Measurements from ENCODE around the gene PDC. TPM values are rescaled to one million over a fixed set of nuclear protein-coding genes. Genes with fewer than 3 reads are reported as not detected.
"Not testable (repeated sequence)": the region's sequence is repeated elsewhere in the genome, so short reads cannot be mapped to it uniquely, and the experiment has no call there.

PDC gene
- total RNA-seq, 2 donors from 2014 or later, result not detected

- Mint-ChIP-seq H3K4me1 (peaks cover 15% of the 10 kb centered on the region), H3K27ac (no peak overlapping the region), H3K9me3 (peaks cover 2% of the 10 kb centered on the region), H3K4me3 (no peak overlapping the region), H3K27me3 (ENCODE audit: insufficient read depth) (peaks cover 9% of the 10 kb centered on the region), H3K36me3 (ENCODE audit: low read depth) (no peaks in the 10 kb centered on the region)
- no peaks in the 10 kb centered on the region for H3K27me3 ChIP-seq (ENCODE audit: control insufficient read depth, insufficient read depth, low read length, poor library complexity, severe bottlenecking)
- no peak for TF ChIP-seq CTCF (conservative IDR thresholded peaks at IDR 0.05)
- peaks cover 12% of the 10 kb centered on the region for H3K4me1 ChIP-seq (ENCODE audit: control insufficient read depth, insufficient read depth, low read length)
- no peak for DNase-seq
- no peak overlapping the region for H3K27ac ChIP-seq (ENCODE audit: low read depth, low read length)
- H3K4me3 ChIP-seq (ENCODE audit: low read length), result no peak overlapping the region
- WGBS, 2 experiments (ENCODE audit: insufficient coverage in 1 of 2, insufficient read length in 1 of 2), result 80 to 97% methylated on average over 1 to 2 of the region's 2 CpGs
- H3K36me3 ChIP-seq (ENCODE audit: control insufficient read depth, insufficient read depth, low read length), result no peaks in the 10 kb centered on the region
- no peaks in the 10 kb centered on the region for H3K9me3 ChIP-seq (ENCODE audit: control insufficient read depth, low read length)
- no peak overlapping the region for H3K9ac ChIP-seq (ENCODE audit: extremely low read depth, low read length, poor library complexity, severe bottlenecking)
Measured at GRCh38 chr1:186465946-186466345, 5.0 kb upstream of the PDC start.

GRCh38 chr1:186465491-186465890 lies 4.6 kb upstream of the PDC start:
- not testable (repeated sequence) for H3K9me3 Mint-ChIP-seq; H3K27ac Mint-ChIP-seq; DNase-seq; H3K9ac ChIP-seq (ENCODE audit: extremely low read depth, low read length, poor library complexity, severe bottlenecking); H3K4me3 ChIP-seq (ENCODE audit: low read length); H3K36me3 ChIP-seq (ENCODE audit: control insufficient read depth, insufficient read depth, low read length); H3K27me3 Mint-ChIP-seq (ENCODE audit: insufficient read depth); H3K36me3 Mint-ChIP-seq (ENCODE audit: low read depth); H3K4me3 Mint-ChIP-seq; H3K27ac ChIP-seq (ENCODE audit: low read depth, low read length); H3K9me3 ChIP-seq (ENCODE audit: control insufficient read depth, low read length); H3K27me3 ChIP-seq (ENCODE audit: control insufficient read depth, insufficient read depth, low read length, poor library complexity, severe bottlenecking)
- peaks cover 12% of the 10 kb centered on the region for H3K4me1 ChIP-seq (ENCODE audit: control insufficient read depth, insufficient read depth, low read length)
- H3K4me1 Mint-ChIP-seq, result peaks cover 15% of the 10 kb centered on the region

- Histone ChIP-seq H3K27me3 (ENCODE audit: control insufficient read depth, insufficient read depth, low read length, poor library complexity, severe bottlenecking) (no peaks in the 10 kb centered on the region), H3K36me3 (ENCODE audit: control insufficient read depth, insufficient read depth, low read length) (no peaks in the 10 kb centered on the region), H3K27ac (ENCODE audit: low read depth, low read length) (no peak overlapping the region), H3K4me1 (ENCODE audit: control insufficient read depth, insufficient read depth, low read length) (peaks cover 12% of the 10 kb centered on the region), H3K9ac (ENCODE audit: extremely low read depth, low read length, poor library complexity, severe bottlenecking) (no peak overlapping the region), H3K4me3 (ENCODE audit: low read length) (peak overlapping the region; percentile 28), H3K9me3 (ENCODE audit: control insufficient read depth, low read length) (no peaks in the 10 kb centered on the region)
- no peak overlapping the region for H3K27ac Mint-ChIP-seq
- peaks cover 9% of the 10 kb centered on the region for H3K27me3 Mint-ChIP-seq (ENCODE audit: insufficient read depth)
- DNase-seq, result no peak
- H3K9me3 Mint-ChIP-seq, result peaks cover 2% of the 10 kb centered on the region
- 90 to 100% methylated on average over 1 to 3 of the region's 3 CpGs for WGBS, 2 experiments (ENCODE audit: insufficient coverage in 1 of 2, insufficient read length in 1 of 2)
- TF ChIP-seq CTCF (conservative IDR thresholded peaks at IDR 0.05), result no peak
- no peaks in the 10 kb centered on the region for H3K36me3 Mint-ChIP-seq (ENCODE audit: low read depth)
- no peak overlapping the region for H3K4me3 Mint-ChIP-seq
- peaks cover 15% of the 10 kb centered on the region for H3K4me1 Mint-ChIP-seq
Measured at GRCh38 chr1:186463926-186464325, 3.0 kb upstream of the PDC start.

- peak; percentile 84 for DNase-seq
- Histone ChIP-seq H3K9me3 (ENCODE audit: control insufficient read depth, low read length) (no peaks in the 10 kb centered on the region), H3K27me3 (ENCODE audit: control insufficient read depth, insufficient read depth, low read length, poor library complexity, severe bottlenecking) (no peaks in the 10 kb centered on the region), H3K4me1 (ENCODE audit: control insufficient read depth, insufficient read depth, low read length) (peaks cover 12% of the 10 kb centered on the region), H3K9ac (ENCODE audit: extremely low read depth, low read length, poor library complexity, severe bottlenecking) (no peak overlapping the region), H3K4me3 (ENCODE audit: low read length) (peak overlapping the region; percentile 58), H3K27ac (ENCODE audit: low read depth, low read length) (no peak overlapping the region), H3K36me3 (ENCODE audit: control insufficient read depth, insufficient read depth, low read length) (no peaks in the 10 kb centered on the region)
- Mint-ChIP-seq H3K4me3 (no peak overlapping the region), H3K4me1 (peaks cover 15% of the 10 kb centered on the region), H3K27ac (peak overlapping the region; percentile 75), H3K36me3 (ENCODE audit: low read depth) (no peaks in the 10 kb centered on the region), H3K9me3 (peaks cover 2% of the 10 kb centered on the region), H3K27me3 (ENCODE audit: insufficient read depth) (peaks cover 9% of the 10 kb centered on the region)
- WGBS, 2 experiments (ENCODE audit: insufficient coverage in 1 of 2, insufficient read length in 1 of 2), result 38 to 42% methylated on average over 4 to 5 of the region's 5 CpGs
- TF ChIP-seq CTCF (conservative IDR thresholded peaks at IDR 0.05), result no peak
Measured at GRCh38 chr1:186463511-186463910, 2.6 kb upstream of the PDC start.

GRCh38 chr1:186459161-186459560 lies 1.8 kb downstream of the PDC start:
- not testable (repeated sequence) for H3K27ac Mint-ChIP-seq; H3K27ac ChIP-seq (ENCODE audit: low read depth, low read length); H3K36me3 ChIP-seq (ENCODE audit: control insufficient read depth, insufficient read depth, low read length); H3K27me3 ChIP-seq (ENCODE audit: control insufficient read depth, insufficient read depth, low read length, poor library complexity, severe bottlenecking); H3K9ac ChIP-seq (ENCODE audit: extremely low read depth, low read length, poor library complexity, severe bottlenecking); H3K36me3 Mint-ChIP-seq (ENCODE audit: low read depth); H3K9me3 Mint-ChIP-seq; H3K4me3 Mint-ChIP-seq; H3K9me3 ChIP-seq (ENCODE audit: control insufficient read depth, low read length); H3K4me3 ChIP-seq (ENCODE audit: low read length); H3K27me3 Mint-ChIP-seq (ENCODE audit: insufficient read depth); DNase-seq
- peaks cover 10% of the 10 kb centered on the region for H3K4me1 ChIP-seq (ENCODE audit: control insufficient read depth, insufficient read depth, low read length)
- WGBS, 2 experiments (ENCODE audit: insufficient coverage in 1 of 2, insufficient read length in 1 of 2), result 95 to 100% methylated on average over 3 to 14 of the region's 14 CpGs
- peaks cover 13% of the 10 kb centered on the region for H3K4me1 Mint-ChIP-seq
